Ovary (tissue), 3 donors: Measurements from ENCODE around the gene CEP55.

ENCODE experiments used
- EP300 ChIP-seq: sonication (generic); formaldehyde crosslinking; IDR thresholded peaks from one replicate; pipeline ENCODE4 v1.6.1; 2017; ENCODE audit warnings: antibody characterized with exemption
- POLR2A ChIP-seq: fragments of 450-650 bp; IDR thresholded peaks from one replicate; pipeline ENCODE4 v1.6.1; 2017; ENCODE audit warnings: antibody characterized with exemption, mild to moderate bottlenecking, moderate library complexity
- TF ChIP-seq, protein P1 (sequence below), 3 donors: fragments of 450-650 bp in 2 of 3; fragments of 200-600 bp in 1 of 3; IDR thresholded peaks; one replicate each; pipeline versions ENCODE4 v1.5.1 to v1.8.0; 2016 to 2022; ENCODE audit warnings: antibody characterized with exemption in 3 of 3, mild to moderate bottlenecking in 1 of 3
- donor health status: DM: no; HTN: no; CAD: no.

DNA sequence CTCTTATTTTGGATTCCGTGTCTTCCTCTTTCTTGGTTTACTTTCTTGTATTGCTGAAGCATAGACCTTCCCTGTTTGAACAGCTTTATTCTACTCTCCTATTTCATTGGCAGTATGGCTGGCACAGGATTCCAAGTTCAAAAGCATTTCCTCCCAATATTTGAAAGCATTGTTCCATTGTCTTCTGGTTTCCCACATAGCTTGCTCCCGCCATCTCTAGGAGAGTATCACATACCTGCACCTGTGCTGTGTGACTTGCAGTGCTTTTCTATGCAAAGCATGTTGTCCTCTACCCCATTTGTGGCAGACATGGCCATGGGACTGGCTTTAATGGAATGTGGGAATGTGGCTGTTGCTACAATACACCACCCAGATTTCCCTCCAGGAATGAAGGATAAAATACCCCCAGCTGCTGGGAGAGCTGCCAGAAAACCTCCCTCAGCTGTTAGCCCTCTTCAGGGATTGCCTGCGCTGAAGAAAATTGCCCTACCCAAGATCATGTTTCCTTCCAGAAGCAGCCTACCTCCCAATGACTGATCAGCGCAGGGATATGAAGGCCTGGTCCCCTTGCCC is 7.4 kb upstream of the CEP55 start:
- TF ChIP-seq, protein P1, sequence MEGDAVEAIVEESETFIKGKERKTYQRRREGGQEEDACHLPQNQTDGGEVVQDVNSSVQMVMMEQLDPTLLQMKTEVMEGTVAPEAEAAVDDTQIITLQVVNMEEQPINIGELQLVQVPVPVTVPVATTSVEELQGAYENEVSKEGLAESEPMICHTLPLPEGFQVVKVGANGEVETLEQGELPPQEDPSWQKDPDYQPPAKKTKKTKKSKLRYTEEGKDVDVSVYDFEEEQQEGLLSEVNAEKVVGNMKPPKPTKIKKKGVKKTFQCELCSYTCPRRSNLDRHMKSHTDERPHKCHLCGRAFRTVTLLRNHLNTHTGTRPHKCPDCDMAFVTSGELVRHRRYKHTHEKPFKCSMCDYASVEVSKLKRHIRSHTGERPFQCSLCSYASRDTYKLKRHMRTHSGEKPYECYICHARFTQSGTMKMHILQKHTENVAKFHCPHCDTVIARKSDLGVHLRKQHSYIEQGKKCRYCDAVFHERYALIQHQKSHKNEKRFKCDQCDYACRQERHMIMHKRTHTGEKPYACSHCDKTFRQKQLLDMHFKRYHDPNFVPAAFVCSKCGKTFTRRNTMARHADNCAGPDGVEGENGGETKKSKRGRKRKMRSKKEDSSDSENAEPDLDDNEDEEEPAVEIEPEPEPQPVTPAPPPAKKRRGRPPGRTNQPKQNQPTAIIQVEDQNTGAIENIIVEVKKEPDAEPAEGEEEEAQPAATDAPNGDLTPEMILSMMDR (IDR thresholded peaks at IDR 0.05), result no peak
- TF ChIP-seq POLR2A, result no peak
- TF ChIP-seq EP300, result no peak
